Renal cortex interstitium (tissue), 11 donors: ENCODE measurements around the gene GEMIN2. TPM values are rescaled to one million over a fixed set of nuclear protein-coding genes. Genes with fewer than 3 reads are reported as not detected.
"Not testable (repeated sequence)": the region's sequence is repeated elsewhere in the genome, so short reads cannot be mapped to it uniquely, and the experiment has no call there.

Experiments
- DNase-seq, 11 donors: peaks; one replicate each; pipeline ENCODE4 v3.0.0-alpha.2; 2013; ENCODE audit warnings: low read depth in 9 of 11, low spot score in 4 of 11; ENCODE audit errors: extremely low read depth in 1 of 11
- polyA plus RNA-seq, 3 donors: library from polyadenylated mRNA; unstranded; fragments of 120-200 nt; gene quantifications; one replicate each; pipeline ENCODE4 v1.2.1, GENCODE V29; 2013; ENCODE audit not compliant: insufficient read length in 3 of 3

GEMIN2 gene
- polyA plus RNA-seq, 3 donors: 20.8 to 26.9 (median 24.3) TPM

DNA sequence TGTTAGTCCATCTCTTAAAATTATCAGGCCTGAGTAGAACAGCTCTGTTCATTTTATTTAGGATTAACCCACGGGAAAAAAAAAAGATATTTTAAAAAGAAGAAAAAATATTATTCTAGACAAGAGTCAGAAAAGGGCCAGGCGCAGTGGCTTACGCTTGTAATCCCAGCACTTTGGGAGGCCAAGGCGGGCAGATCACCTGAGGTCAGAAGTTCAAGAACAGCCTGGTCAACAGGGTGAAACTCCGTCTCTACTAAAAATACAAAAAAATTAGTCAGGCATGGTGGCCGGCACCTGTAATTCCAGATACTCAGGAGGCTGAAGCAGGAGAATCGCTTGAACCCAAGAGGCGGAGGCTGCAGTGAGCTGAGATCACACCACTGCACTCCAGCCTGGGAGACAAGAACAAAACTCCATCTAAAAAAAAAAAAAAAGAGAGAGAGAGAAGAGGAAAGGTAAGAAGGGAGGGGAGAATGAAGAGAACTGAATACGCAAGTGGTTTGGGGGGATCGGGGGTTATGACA, 53.7 kb downstream of the GEMIN2 start:
- not testable (repeated sequence) for DNase-seq

DNA sequence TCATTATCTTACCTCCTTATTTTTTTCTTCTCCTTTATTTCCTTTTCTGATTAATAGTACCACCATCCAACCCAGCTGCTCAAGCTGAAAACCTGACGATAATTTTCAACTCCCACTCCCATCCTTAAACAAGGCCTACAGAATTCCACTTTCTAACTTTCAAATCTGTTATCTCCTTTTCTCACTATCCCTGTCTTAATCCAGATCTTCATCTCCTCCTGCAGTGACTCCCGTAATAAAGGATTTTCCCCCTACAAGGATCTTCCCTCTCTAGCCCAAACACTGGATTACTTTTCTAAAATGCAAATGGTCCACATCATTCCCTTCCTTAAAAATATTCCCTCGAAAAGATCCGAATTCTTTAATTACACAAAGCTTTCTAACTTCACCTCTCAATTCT, 54.5 kb downstream of the GEMIN2 start:
- no peak for DNase-seq

DNA sequence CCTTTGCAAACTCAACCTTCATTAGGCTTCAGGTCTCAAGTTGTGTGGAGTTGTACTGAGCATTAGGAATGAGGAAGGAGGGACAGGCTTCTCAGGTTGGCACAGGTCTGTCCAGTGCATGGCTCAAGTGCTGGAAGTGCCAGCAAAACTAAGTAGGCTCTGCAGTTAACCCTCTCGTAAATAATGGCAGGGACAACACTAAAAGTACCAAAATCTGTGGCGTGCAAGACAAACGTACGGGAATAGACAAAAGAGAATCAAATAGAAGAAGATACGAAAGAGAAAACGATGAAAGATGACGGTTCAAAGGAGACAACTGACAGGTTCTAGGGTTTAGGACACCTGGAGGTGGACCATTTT, 55.4 kb downstream of the GEMIN2 start:
- DNase-seq: peak in 1 of 11 donors; percentile 15

DNA sequence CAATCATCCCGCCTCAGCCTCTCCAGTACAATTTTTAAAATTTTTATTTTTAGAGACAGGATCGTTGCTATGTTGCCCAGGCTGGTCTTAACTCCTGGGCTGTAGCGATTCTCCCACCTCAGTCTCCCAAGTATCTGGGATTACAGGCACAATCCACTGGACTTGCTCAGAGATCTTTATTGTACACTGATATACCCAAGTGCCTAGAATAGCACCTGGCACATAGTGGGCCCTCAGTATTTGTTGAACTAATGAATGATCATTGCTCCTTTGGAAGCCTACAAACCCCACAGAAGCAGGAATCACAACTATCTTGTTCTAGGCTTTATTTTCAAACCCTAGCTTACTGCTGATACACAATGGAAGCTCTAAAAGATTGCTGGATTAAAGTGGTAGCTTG, 59.1 kb downstream of the GEMIN2 start:
- DNase-seq: no peak

DNA sequence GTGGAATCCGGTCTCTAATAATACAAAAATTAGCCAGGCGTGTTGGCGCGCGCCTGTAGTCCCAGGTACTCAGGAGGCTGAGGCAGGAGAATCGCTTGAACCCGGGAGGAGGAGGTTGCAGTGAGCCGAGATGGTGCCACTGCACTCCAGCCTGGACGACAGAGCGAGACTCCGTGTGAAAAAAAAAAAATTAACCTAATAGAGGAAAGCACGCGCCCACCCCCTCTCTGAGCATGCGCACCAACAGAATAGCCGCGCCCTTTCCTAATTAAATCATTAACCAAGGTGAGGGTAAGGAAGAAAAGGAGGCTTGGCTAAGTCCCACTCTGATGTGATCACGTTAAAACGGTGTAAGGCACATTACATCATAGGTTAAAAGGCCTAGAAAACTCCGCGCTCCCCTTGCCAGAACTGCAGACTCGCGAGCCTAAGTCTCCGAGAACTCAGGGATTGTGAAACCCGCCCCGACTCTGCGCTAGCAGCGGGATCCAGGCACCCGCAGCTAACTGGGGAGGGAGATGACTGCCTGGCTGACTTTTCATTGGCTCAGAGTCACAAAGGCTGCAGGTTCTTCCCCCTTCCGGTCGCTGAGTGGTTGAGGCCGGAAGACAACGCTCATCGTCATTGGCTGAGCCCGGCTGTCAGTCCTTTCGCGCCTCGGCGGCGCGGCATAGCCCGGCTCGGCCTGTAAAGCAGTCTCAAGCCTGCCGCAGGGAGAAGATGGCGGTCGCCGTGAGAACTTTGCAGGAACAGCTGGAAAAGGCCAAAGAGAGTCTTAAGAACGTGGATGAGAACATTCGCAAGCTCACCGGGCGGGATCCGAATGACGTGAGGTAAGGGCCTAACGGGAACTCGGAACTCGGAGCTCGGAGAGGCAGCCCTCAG, 60.7 kb downstream of the GEMIN2 start, which contains the start of gene PNN:
Gene PNN, plus strand, starts transcription at position 695 of the 885 bp plus-strand sequence. Its CDS starts 26 bp downstream, at position 721.
- peak; percentile 96 to 99 (median 98) for DNase-seq

DNA sequence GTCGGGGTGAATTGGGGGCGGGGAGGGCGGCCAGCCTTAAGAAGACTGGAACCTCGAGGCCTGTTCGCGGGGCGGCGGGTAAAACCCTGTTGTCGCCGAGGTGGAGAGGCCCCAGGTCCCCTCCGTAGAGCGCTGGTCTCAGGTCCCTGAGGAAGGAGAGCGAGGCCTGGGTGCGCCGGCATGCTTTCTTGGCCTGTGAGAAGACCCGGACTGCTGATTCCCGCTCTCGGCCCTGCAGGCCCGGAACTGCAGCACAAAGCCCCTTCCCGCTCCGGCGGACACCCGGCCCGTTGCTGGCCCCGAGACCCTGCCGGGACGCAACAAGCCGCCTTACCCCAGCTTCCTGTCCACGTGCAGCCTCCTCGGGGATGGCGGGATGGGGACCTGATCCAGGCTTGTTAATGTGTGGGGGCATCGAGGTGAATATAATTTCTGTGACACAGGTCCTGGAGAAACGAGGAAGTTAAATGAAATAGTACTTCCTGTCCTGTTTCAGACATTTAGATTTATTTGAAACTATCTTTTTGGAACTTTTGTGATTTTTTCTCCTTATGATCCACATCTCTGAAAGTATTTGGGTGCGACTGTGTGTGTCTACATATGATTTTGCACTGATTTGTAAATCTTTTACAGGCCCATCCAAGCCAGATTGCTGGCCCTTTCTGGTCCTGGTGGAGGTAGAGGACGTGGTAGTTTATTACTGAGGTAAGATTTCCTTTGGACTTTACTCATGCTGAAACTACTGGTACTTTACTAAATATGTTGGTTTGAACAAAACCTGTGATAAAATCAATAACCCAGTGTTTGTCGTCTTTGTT, 61.5 kb downstream of the GEMIN2 start:
- peak in 5 of 11 donors; percentile 34 to 56 (median 43) for DNase-seq

DNA sequence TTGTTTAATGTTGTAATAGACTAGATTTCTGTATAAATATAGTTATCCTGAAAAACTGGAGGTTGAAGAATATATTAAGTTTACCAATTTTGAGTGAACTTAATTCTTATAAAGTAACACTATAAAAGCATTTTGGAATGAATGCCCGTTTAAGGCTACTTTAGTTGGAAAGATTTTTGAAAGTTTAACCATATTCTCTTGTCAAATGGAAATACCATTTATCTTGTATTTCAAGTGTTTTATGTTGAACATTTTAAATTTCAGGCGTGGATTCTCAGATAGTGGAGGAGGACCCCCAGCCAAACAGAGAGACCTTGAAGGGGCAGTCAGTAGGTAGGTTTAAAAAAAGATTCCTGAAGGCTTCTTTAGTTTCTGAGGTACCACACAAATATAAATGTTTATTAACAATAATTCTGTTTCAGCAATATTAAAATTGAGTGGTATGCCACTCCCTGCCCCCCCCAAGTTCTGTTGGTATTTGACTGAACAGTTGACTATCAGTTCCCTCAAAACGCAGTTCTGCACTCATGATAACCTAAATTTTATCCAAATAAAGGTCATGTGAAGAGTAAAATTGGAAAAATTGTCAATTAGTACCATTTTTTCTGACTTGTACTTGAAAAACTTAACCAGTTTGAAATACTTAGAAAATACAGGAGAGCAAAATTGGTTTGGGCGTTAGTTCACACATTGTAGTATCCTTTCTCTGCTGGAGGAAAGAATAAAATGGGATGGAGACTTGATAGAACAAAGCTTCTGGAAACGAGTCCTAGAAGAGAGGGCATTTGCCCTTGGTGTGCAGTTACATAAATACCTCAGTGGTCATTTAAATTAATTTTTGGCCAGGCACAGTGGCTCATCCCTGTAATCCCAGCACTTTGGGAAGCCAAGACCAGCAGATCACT, 62.4 kb downstream of the GEMIN2 start:
- no peak for DNase-seq

DNA sequence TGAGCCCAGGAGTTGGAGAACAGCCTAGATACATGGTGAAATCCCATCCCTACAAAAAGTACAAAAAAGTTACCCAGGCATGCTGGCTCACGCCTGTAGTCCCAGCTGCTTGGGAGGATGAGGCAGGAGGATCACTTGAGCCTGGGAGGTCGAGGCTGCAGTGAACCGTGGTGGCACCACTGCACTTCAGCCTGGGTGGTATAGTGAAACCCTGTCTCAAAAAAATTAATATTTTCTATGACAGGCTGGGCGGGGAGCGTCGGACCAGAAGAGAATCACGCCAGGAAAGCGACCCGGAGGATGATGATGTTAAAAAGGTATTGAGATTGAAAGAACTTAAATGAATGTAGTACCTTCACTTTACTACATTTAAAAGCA, 63.0 kb downstream of the GEMIN2 start:
- DNase-seq: no peak

DNA sequence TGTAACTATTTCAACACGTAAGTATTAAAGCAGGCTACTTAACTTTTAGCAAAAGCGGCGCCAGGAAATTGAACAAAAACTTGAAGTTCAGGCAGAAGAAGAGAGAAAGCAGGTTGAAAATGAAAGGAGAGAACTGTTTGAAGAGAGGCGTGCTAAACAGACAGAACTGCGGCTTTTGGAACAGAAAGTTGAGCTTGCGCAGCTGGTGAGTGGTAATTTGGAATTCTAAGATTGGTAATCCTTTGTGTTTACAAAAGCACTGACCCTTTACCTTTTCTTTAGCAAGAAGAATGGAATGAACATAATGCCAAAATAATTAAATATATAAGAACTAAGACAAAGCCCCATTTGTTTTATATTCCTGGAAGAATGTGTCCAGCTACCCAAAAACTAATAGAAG, 64.9 kb downstream of the GEMIN2 start:
- DNase-seq: no peak

DNA sequence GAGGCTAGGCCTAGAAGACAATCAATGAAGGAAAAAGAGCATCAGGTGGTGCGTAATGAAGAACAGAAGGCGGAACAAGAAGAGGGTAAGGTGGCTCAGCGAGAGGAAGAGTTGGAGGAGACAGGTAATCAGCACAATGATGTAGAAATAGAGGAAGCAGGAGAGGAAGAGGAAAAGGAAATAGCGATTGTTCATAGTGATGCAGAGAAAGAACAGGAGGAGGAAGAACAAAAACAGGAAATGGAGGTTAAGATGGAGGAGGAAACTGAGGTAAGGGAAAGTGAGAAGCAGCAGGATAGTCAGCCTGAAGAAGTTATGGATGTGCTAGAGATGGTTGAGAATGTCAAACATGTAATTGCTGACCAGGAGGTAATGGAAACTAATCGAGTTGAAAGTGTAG, 66.4 kb downstream of the GEMIN2 start:
- no peak for DNase-seq

DNA sequence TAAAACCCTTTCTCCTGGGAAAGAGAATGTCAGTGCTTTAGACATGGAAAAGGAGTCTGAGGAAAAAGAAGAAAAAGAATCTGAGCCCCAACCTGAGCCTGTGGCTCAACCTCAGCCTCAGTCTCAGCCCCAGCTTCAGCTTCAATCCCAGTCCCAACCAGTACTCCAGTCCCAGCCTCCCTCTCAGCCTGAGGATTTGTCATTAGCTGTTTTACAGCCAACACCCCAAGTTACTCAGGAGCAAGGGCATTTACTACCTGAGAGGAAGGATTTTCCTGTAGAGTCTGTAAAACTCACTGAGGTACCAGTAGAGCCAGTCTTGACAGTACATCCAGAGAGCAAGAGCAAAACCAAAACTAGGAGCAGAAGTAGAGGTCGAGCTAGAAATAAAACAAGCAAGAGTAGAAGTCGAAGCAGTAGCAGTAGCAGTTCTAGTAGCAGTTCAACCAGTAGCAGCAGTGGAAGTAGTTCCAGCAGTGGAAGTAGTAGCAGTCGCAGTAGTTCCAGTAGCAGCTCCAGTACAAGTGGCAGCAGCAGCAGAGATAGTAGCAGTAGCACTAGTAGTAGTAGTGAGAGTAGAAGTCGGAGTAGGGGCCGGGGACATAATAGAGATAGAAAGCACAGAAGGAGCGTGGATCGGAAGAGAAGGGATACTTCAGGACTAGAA, 67.0 kb downstream of the GEMIN2 start:
- DNase-seq: no peak

DNA sequence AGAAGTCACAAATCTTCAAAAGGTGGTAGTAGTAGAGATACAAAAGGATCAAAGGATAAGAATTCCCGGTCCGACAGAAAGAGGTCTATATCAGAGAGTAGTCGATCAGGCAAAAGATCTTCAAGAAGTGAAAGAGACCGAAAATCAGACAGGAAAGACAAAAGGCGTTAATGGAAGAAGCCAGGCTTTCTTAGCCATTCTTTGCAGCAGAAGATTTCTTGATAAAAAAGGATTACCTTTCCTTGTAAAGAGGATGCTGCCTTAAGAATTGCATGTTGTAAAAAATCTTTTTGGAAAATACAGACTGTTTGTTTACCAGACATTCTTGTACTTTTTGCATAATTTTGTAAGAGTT, 67.5 kb downstream of the GEMIN2 start:
- no peak for DNase-seq

DNA sequence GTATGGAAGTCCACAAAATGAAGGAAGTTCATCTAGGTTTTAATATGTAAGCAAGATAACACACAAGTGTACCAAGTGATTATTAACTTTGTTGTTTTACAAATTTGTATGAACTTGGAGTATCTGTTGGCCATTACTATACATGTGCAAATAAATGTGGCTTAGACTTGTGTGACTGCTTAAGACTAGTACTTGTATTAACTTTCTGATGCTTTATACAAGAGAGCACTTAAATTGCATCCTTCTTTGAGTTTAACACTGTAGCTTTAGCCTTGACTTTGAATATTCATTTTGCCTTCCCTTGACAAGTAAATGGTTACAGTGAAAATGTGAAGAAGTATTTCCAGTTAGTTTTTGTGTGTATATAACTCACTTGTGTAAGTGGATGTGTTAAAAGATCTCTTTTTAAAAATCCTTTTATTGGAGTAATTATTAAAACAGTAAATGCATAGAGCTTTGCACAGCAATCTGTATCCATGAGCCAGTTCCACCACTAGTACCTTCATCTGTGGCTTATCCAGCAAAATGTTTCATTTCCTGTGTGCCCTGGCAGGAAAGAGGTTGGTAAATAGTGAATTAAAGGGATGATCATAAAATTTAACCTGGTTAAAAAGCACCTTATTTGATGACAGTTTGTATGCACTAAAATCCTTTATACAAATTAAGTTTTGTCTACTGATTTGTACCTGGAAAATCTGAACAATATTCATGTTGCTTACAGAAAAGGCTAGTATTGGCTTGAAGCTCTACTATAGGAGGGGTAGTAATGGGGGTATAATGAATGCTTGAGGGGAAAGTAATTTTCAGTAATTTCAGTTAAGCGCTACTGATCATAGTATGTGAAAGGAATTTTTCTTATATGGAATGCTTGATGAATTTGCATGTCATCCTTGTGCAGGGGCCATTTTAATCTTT, 68.9 kb downstream of the GEMIN2 start:
- no peak for DNase-seq

DNA sequence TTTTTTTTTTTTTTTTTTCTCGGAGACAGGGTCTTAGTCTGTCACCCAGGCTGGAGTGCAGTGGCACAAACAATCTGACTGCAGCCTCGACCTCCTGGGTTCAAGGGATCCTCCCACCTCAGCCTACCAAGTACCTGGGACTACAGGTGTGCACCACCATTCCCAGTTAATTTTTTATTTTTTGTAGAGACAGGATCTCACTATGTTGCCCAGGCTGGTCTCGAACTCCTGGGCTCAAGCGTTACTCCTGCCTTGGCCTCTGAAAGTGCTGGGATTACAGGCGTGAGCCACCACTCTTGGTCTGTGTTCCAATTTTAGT, 69.5 kb downstream of the GEMIN2 start:
- not testable (repeated sequence) for DNase-seq

DNA sequence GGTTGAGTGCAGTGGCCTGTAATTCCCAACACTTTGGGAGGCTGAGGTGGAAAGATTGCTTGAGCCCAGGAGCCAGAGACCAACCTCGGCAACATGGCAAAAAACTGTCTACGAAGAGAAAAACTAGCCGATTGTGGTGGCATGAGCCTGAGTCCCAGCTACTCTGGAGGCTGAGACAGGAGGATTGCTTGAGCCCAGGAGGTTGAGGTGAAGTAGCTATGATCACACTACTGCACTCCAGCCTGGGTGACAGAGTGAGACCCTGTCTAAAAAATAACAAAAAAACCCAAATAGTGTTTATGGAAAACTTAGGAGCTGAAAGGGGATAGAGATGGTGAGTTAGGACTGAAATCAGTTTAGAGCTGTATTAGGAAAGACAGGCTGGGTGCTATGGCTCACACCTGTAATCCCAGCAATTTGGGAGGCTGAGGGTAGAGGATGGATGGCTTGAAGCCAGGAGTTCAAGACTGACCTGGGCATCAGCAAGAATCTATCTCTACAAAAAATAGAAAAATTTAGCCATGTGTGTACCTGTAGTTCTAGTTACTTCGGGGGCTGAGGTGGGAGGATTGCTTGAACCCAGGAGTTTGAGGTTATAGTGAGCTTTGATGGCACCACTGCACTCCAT, 70.6 kb downstream of the GEMIN2 start:
- DNase-seq: no peak

DNA sequence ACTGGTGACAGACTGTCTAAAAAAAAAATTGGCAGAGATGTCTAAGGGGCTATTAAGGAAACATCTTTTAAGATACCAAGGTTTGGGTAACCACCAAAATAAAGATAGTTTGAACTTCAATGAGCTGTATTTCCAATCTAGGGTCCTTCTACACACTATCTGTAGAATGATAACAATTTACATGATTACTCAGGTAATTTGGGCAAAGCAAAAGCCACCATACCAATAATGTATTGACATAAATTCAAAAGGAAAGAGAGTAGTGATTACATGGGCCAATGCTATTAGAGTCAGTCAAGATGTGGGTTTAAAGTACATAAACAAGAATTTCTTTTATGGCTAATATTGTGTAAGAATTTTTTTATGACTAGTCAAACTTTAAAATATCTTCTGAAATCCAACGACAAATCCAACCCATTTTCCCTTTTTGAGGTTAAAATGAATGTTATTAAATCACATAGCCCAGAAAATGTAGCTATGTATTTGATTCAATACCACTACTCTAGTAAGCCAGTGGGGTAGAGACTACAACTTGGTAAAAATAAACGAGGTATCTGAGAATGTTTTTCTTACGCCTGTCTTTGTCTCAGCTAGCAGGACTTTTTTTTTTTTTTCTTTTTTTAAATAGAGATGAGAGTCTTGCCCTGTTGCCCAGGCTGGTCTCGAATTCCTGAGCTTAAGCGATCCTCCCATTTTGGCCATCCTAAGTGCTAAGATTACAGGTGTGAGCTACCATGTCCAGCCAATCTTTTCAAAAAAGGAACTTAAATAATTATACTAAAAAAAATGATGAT, 71.3 kb downstream of the GEMIN2 start:
- DNase-seq: no peak
